ES-I3 (cell line): ENCODE measurements around the gene TOMM7.
"Not testable (repeated sequence)": the region's sequence is repeated elsewhere in the genome, so short reads cannot be mapped to it uniquely, and the experiment has no call there.

Experiments
- H3K36me3 ChIP-seq: 2 replicates; pipeline ENCODE4 v1.6.1; 2013; ENCODE audit warnings: mild to moderate bottlenecking, low read length, control low read depth, moderate library complexity; ENCODE audit not compliant: insufficient read depth
- H3K4me1 ChIP-seq: 2 replicates; pipeline ENCODE4 v1.6.1; 2013; ENCODE audit warnings: mild to moderate bottlenecking, control low read depth, low read length; ENCODE audit not compliant: insufficient read depth
- H3K9ac ChIP-seq: 2 replicates; pipeline ENCODE4 v1.6.1; 2013; ENCODE audit warnings: low read depth, mild to moderate bottlenecking, low read length, moderate library complexity
- H3K9me3 ChIP-seq: 2 replicates; pipeline ENCODE4 v1.6.1; 2013; ENCODE audit warnings: mild to moderate bottlenecking, low read length, moderate library complexity; ENCODE audit not compliant: control insufficient read depth, insufficient read depth

Gene TOMM7

DNA sequence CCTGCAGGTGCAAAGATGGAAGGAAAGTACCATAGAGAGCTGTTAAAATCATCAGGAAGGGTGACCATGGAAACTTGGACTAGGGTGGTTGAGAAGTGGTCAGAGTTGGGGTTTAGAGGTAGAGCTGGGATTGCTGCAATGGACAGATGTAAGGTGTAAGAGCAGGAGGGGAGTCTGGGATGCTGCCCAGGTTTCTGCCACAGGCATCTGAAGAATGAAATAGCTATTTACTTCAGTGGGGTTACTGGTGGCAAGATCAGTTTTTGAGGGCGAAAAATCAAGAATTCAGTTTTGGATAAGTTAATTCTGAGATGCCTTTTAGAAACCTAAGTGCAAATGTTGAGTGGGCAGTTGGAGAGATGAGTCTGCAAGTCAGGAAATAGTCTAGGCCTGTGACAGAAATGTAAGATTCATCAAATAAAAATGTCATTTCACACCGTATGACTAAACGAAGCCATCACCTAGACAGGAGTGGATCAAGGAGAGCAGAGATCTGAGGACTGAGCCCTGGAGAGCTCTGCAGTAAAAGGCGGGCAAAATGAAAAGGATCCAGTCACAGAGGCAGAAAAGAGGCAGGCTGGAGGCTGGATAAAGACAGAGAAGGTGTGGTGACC is 22.7 kb upstream of the TOMM7 start:
- Histone ChIP-seq H3K4me1 (peaks cover 12% of the 10 kb centered on the region), H3K36me3 (no peaks in the 10 kb centered on the region), H3K9me3 (no peaks in the 10 kb centered on the region; the same call in 1 of the 2 replicates), H3K9ac (no peak overlapping the region)

DNA sequence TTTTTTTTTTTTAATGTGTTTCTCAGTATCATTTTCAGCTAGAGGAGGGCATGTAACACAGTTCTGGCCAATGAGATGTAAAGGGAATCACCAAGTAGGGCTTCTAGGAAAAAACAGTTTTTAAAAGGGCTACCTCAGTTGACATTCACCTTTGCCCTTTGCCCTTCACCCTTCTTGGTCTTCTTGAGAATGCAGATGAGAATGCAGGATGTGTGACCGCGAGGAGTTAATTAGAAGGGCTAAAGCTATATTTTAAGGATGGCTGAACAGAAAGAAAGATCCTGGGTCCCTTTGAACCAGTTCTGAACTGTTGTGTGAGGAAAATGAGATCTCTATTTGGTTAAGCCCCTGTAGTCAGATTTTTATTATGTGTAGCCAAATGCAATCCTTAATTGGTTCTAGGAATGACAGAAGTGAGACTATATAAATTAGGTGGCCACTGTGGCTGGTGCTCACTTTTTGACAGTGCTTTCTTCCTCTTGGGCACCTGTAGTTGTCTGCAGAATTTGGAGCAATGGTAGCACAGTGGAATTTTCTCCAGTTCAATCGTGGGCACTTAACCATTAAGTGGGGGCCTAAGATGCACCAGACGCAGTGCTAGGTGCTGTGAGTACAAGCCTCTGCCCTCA is 21.1 kb upstream of the TOMM7 start:
- Histone ChIP-seq H3K36me3 (no peaks in the 10 kb centered on the region), H3K9me3 (no peaks in the 10 kb centered on the region; the same call in 1 of the 2 replicates), H3K4me1 (peaks cover 12% of the 10 kb centered on the region), H3K9ac (no peak overlapping the region)

GRCh38 chr7:22842973-22843372 is 20.3 kb upstream of the TOMM7 start:
- Histone ChIP-seq H3K36me3 (no peaks in the 10 kb centered on the region), H3K4me1 (peaks cover 12% of the 10 kb centered on the region), H3K9ac (no peak overlapping the region)

GRCh38 chr7:22842383-22842941 is 19.8 kb upstream of the TOMM7 start:
- Histone ChIP-seq H3K36me3 (no peaks in the 10 kb centered on the region), H3K4me1 (peaks cover 12% of the 10 kb centered on the region), H3K9ac (no peak overlapping the region), H3K9me3 (no peaks in the 10 kb centered on the region; the same call in 1 of the 2 replicates)

More at GRCh38 chr7:22842973-22843372, 20.3 kb upstream of the TOMM7 start:
- no peaks in the 10 kb centered on the region; the same call in 1 of the 2 replicates for H3K9me3 ChIP-seq

GRCh38 chr7:22841954-22842353 is 19.3 kb upstream of the TOMM7 start:
- Histone ChIP-seq H3K9ac (no peak overlapping the region), H3K36me3 (no peaks in the 10 kb centered on the region), H3K9me3 (no peaks in the 10 kb centered on the region), H3K4me1 (peaks cover 14% of the 10 kb centered on the region)

DNA sequence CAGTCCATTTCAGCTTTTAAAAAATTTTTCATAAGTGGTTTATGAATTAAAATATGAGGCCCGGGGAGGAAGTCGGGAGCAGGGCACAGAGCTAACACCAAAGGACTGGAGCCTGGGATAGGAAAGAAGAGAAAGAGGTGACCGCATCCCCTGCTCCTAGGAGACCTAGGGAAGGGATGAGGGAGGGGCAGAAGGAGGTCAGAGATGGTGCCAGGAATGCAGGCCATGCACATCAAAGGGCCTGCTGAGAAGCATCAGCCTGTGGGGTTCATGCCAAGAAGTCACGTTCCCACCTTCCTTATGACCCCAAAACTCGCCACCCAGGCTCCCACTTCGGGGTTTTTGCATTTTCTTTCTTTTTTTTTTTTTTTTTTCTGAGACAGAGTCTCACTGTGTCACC is 14.7 kb upstream of the TOMM7 start:
- peaks cover 10% of the 10 kb centered on the region for H3K4me1 ChIP-seq
- H3K36me3 ChIP-seq = no peaks in the 10 kb centered on the region
- no peaks in the 10 kb centered on the region for H3K9me3 ChIP-seq
- H3K9ac ChIP-seq = no peak overlapping the region

DNA sequence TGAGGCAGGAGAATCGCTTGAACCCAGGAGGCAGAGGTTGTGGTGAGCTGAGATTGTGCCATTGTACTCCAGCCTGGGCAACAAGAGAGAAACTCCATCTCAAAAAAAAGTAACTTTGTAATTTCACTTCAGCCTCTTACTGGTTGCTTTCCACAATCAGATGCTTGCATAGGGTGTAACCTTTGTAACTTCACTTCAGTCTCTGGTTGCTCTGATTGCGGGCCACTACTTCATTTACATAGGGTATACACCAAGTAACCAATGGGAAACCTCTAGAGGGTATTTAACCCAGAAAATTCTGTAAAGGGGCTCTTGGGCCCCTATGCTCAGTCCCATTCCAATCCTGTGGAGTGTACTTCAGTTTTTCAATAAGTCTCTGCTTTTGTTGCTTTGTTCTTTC is 13.9 kb upstream of the TOMM7 start:
- not testable (repeated sequence) for H3K9me3 ChIP-seq, H3K4me1 ChIP-seq, H3K36me3 ChIP-seq, H3K9ac ChIP-seq

DNA sequence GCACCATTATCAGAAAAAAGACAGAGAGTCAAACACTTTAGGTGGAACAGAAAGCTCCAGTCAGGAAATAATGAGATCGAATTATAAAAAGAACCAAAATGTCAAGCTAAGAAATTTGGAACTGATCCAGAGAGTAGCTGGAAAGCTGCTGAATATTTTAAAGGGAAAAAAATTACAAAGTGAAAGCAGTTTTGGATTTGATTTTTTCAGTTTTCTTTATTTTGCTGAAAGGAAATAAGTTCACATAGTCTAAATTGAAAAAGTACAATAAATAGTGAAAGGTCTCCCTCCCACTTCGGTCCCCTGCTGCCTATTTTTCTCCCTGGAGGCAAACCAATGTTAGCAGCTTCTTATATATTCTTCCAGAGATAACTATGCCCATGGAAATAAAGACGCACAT is 11.3 kb upstream of the TOMM7 start:
- Histone ChIP-seq H3K9me3 (no peaks in the 10 kb centered on the region), H3K36me3 (no peaks in the 10 kb centered on the region), H3K4me1 (0 out of 2 replicates have a peak, but pooled peaks cover 4% of the 10 kb centered on the region), H3K9ac (no peak overlapping the region)

DNA sequence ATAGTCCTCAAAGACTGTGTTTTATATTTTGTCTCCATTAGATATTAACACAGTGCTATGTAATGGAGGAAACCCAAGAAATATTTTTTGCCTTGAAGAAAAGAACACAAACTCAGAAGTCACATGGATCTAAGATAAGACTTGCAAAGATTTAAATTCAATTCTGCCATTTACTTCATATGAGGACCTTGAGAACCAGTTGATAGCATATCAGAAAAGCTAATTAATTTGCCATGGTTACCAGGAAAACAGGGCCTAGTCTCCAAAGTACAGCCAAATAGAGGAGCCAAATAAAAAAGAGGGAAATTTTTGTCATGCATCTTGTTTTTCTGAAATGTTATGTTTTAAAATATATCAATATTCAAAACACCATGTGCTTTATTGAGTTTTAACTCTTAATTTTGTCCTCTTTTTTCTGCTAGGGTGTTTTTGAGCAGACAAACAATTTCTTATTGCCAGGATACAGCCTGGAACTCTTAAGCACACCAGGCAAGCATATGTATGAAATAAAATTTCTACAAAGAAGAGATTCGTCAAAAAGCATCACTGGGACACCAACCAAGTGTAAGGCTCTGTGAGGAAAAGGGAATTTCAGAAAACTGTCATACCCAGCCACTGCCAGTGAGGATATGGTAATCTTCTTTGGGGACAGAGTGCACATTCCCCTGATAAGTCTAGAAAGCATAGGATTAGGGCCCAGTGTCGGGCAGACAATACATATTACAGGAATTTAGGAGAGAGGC is 10.6 kb upstream of the TOMM7 start:
- H3K9me3 ChIP-seq = no peaks in the 10 kb centered on the region
- H3K36me3 ChIP-seq = no peaks in the 10 kb centered on the region
- 0 out of 2 replicates have a peak, but pooled peaks cover 4% of the 10 kb centered on the region for H3K4me1 ChIP-seq
- H3K9ac ChIP-seq = no peak overlapping the region

GRCh38 chr7:22832401-22832800 is 9.8 kb upstream of the TOMM7 start:
- 0 out of 2 replicates have a peak, but pooled peaks cover 4% of the 10 kb centered on the region for H3K4me1 ChIP-seq
- H3K9ac ChIP-seq = no peak overlapping the region
- no peaks in the 10 kb centered on the region for H3K36me3 ChIP-seq
- H3K9me3 ChIP-seq = no peaks in the 10 kb centered on the region

DNA sequence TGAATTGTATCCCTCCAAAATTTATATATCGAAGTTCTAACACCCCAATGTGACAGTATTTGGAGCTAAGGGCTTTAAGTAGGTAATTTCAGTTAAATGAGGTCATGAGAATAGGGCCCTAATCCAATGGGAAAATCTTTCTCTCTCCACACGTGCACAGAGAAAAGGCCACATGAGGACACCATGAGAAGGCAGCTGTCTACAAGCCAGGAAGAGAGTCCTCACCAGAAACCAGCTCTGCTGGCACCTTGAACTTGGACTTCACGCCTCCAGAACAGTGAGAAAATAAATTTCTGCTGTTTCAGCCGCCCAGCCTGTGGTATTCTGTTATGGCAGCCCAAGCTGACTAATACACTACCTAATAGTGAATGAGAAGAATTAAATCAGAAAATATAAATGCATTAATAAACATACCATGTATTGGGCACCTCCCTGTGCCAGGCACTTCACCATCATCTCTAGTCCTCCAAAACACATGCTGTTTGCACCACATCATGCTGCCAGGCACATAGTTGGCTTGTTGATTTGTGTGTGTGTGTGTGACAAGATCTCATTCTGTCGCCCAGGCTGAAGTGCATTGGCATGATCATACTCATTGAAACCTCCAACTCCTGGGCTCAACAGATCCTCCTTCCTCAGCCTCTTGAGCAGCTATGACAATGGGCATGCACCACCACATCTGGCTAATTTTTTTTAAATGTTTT is 9.1 kb upstream of the TOMM7 start:
- H3K36me3 ChIP-seq = no peaks in the 10 kb centered on the region
- no peaks in the 10 kb centered on the region for H3K9me3 ChIP-seq
- H3K9ac ChIP-seq = no peak overlapping the region
- H3K4me1 ChIP-seq = 0 out of 2 replicates have a peak, but pooled peaks cover under 1% of the 10 kb centered on the region

- Histone ChIP-seq H3K9me3 (no peaks in the 10 kb centered on the region), H3K36me3 (no peaks in the 10 kb centered on the region), H3K4me1 (peaks cover 12% of the 10 kb centered on the region; the same call in 1 of the 2 replicates)
Observed at GRCh38 chr7:22827563-22827962, 4.9 kb upstream of the TOMM7 start.

GRCh38 chr7:22826593-22826992 is 3.9 kb upstream of the TOMM7 start:
- Histone ChIP-seq H3K9me3 (no peaks in the 10 kb centered on the region), H3K9ac (no peak overlapping the region), H3K4me1 (peaks cover 12% of the 10 kb centered on the region; the same call in 1 of the 2 replicates), H3K36me3 (no peaks in the 10 kb centered on the region)

More at GRCh38 chr7:22827563-22827962, 4.9 kb upstream of the TOMM7 start:
- no peak overlapping the region for H3K9ac ChIP-seq

DNA sequence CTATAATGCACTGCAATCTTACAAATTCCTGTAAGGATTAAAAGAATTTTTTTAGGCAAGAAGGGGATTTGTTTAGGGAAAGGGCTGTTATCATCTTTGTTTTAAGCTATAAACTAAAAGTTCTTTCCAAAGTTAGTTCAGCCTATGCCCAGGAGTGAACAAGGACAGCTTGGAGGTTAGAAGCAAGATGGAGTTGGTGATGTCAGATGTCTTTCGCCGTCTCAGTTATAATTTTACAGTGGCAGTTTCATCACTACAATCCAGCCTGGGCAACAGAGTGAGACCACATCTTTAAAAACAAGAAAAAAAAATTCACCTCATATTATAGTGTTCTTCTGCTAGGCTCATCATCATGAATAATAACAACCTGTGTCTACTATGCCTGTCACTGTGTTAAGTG is 2.1 kb upstream of the TOMM7 start:
- Histone ChIP-seq H3K9ac (no peak overlapping the region), H3K9me3 (no peaks in the 10 kb centered on the region), H3K36me3 (no peaks in the 10 kb centered on the region), H3K4me1 (peaks cover 21% of the 10 kb centered on the region; the same call in 1 of the 2 replicates)
